GM12891 (cell line): ENCODE data around the gene FGF12.

Experiments
- POLR2A ChIP-seq: IDR thresholded peaks from 2 replicates; pipeline ENCODE4 v1.6.1; 2011; ENCODE audit warnings: low read depth, low read length, control low read depth
- POLR2AphosphoS5 ChIP-seq: IDR thresholded peaks from 2 replicates; pipeline ENCODE4 v1.6.1; 2011; ENCODE audit warnings: low read depth, low read length, control low read depth

GRCh38 chr3:192645437-192645836, 81.9 kb downstream of the FGF12 start:
- no peak for TF ChIP-seq POLR2AphosphoS5
- TF ChIP-seq POLR2A: no peak
